Measurements from ENCODE around the gene RIPK3. TPM values are rescaled to one million over a fixed set of nuclear protein-coding genes. Genes with fewer than 3 reads are reported as not detected.

The RIPK3 gene
- total RNA-seq, 2 experiments from 2014 or later: 5.9 to 7.6 TPM

- no peak overlapping the region for H3K27ac Mint-ChIP-seq
These were observed 31.3 kb downstream of the RIPK3 start for GRCh38 chr14:24308342-24309124.

GRCh38 chr14:24307575-24308341 lies 32.0 kb downstream of the RIPK3 start, which contains the start of gene CIDEB:
Gene CIDEB, minus strand, starts transcription at chr14:24307977. Its CDS starts 119 bp downstream, at chr14:24307858.
- Mint-ChIP-seq H3K9me3 (no peaks in the 10 kb centered on the region), H3K27me3 (ENCODE audit: low read depth) (no peaks in the 10 kb centered on the region), H3K4me3 (no peak within 1 kb of the TSS), H3K27ac (peak within 1 kb of the TSS; percentile 25), H3K4me1 (ENCODE audit: low read depth) (peaks cover 39% of the 10 kb centered on the region), H3K36me3 (ENCODE audit: low read depth) (peaks cover 34% of the 10 kb centered on the region)
- DNase-seq: peak; percentile 83
- intact Hi-C loops (cut with micrococcal nuclease): loop anchor here (1.0 kb wide), 7 partner anchors 8 to 249 kb away; partner anchors contain the start of genes DCAF11, DHRS1, MDP1 and NOP9
- CTCF ChIA-PET: interaction anchor here (0.6 to 8.5 kb wide), 47 partner anchors 8 to 249 kb away, joined by 3 to 121 read pairs (median 5); partner anchors contain the start of genes ADCY4, CHMP4A, DHRS1 and GMPR2

More at GRCh38 chr14:24308342-24309124, 31.3 kb downstream of the RIPK3 start:
- Mint-ChIP-seq H3K4me3 (no peak overlapping the region), H3K4me1 (ENCODE audit: low read depth) (peaks cover 46% of the 10 kb centered on the region), H3K36me3 (ENCODE audit: low read depth) (peaks cover 34% of the 10 kb centered on the region), H3K27me3 (ENCODE audit: low read depth) (no peaks in the 10 kb centered on the region), H3K9me3 (no peaks in the 10 kb centered on the region)
- CTCF ChIA-PET: interaction anchor here (0.7 to 8.5 kb wide), 41 partner anchors 8 to 250 kb away, joined by 3 to 121 read pairs (median 6); partner anchors contain the start of genes ADCY4, CHMP4A, DHRS1 and GMPR2
- DNase-seq: no peak
- intact Hi-C loops (cut with micrococcal nuclease): loop anchor here (1.0 kb wide), 7 partner anchors 9 to 250 kb away; partner anchors contain the start of genes DCAF11, DHRS1, MDP1 and NOP9

- H3K27ac Mint-ChIP-seq: no peak overlapping the region
These were observed 32.6 kb downstream of the RIPK3 start for GRCh38 chr14:24307156-24307574.

GRCh38 chr14:24304019-24304387 lies 35.8 kb downstream of the RIPK3 start:
- Mint-ChIP-seq H3K36me3 (ENCODE audit: low read depth) (peaks cover 37% of the 10 kb centered on the region), H3K4me1 (ENCODE audit: low read depth) (peaks cover 34% of the 10 kb centered on the region), H3K9me3 (no peaks in the 10 kb centered on the region), H3K27ac (no peak overlapping the region), H3K4me3 (no peak overlapping the region), H3K27me3 (ENCODE audit: low read depth) (no peaks in the 10 kb centered on the region)
- intact Hi-C loops (cut with micrococcal nuclease): no loop called here
- CTCF ChIA-PET: interaction anchor here (0.8 to 1.6 kb wide), 5 partner anchors 27 to 133 kb away, joined by 3 to 7 read pairs (median 3); partner anchors contain the start of genes MDP1 and TINF2
- DNase-seq: no peak

More at GRCh38 chr14:24307156-24307574, 32.6 kb downstream of the RIPK3 start:
- intact Hi-C loops (cut with micrococcal nuclease): no loop called here
- Mint-ChIP-seq H3K4me3 (no peak overlapping the region), H3K9me3 (no peaks in the 10 kb centered on the region), H3K36me3 (ENCODE audit: low read depth) (peaks cover 35% of the 10 kb centered on the region), H3K4me1 (ENCODE audit: low read depth) (peaks cover 34% of the 10 kb centered on the region), H3K27me3 (ENCODE audit: low read depth) (no peaks in the 10 kb centered on the region)
- CTCF ChIA-PET: interaction anchor here (0.7 to 8.5 kb wide), 22 partner anchors 9 to 190 kb away, joined by 3 to 121 read pairs (median 6); partner anchors contain the start of genes ADCY4, CHMP4A, KHNYN and MDP1
- DNase-seq: no peak

GRCh38 chr14:24300326-24300980 lies 39.3 kb downstream of the RIPK3 start:
- Mint-ChIP-seq H3K27me3 (ENCODE audit: low read depth) (no peaks in the 10 kb centered on the region), H3K4me3 (peak overlapping the region; percentile 87), H3K4me1 (ENCODE audit: low read depth) (peaks cover 47% of the 10 kb centered on the region), H3K36me3 (ENCODE audit: low read depth) (peaks cover 23% of the 10 kb centered on the region), H3K9me3 (no peaks in the 10 kb centered on the region), H3K27ac (peak overlapping the region; percentile 52)
- no peak for DNase-seq
- intact Hi-C loops (cut with micrococcal nuclease): no loop called here
- CTCF ChIA-PET: interaction anchor here (0.6 to 9.3 kb wide), 10 partner anchors 8 to 210 kb away, joined by 3 to 310 read pairs (median 6); partner anchors contain the start of genes CIDEB, LTB4R, LTB4R2 and MDP1

GRCh38 chr14:24299255-24300191 lies 40.3 kb downstream of the RIPK3 start, which contains the start of the genes DHRS1 and NOP9:
Gene DHRS1, minus strand, starts transcription at chr14:24299780. Its CDS starts 674 bp downstream, at chr14:24299106.
Gene NOP9, plus strand, starts transcription at chr14:24299850. Its CDS starts 105 bp downstream, at chr14:24299955.
- no peaks in the 10 kb centered on the region for H3K27me3 Mint-ChIP-seq (ENCODE audit: low read depth)
- H3K9me3 Mint-ChIP-seq: no peaks in the 10 kb centered on the region
- intact Hi-C loops (cut with micrococcal nuclease): loop anchor here (1.0 to 5.0 kb wide), 8 partner anchors 9 to 207 kb away; partner anchors contain the start of genes CHMP4A, DCAF11, GMPR2 and IPO4
- H3K4me3 Mint-ChIP-seq: peak within 1 kb of the TSS; percentile 87
- peaks cover 14% of the 10 kb centered on the region for H3K36me3 Mint-ChIP-seq (ENCODE audit: low read depth)
- peak within 1 kb of the TSS; percentile 89 for H3K27ac Mint-ChIP-seq
- CTCF ChIA-PET: interaction anchor here (0.6 to 9.3 kb wide), 18 partner anchors 8 to 152 kb away, joined by 3 to 310 read pairs (median 13); partner anchors contain the start of genes CHMP4A, CIDEB, IRF9 and LTB4R
- peaks cover 47% of the 10 kb centered on the region for H3K4me1 Mint-ChIP-seq (ENCODE audit: low read depth)
- DNase-seq: peak; percentile 94

GRCh38 chr14:24298892-24299254 lies 40.9 kb downstream of the RIPK3 start:
- peaks cover 47% of the 10 kb centered on the region for H3K4me1 Mint-ChIP-seq (ENCODE audit: low read depth)
- H3K9me3 Mint-ChIP-seq: no peaks in the 10 kb centered on the region
- CTCF ChIA-PET: interaction anchor here (0.6 to 9.3 kb wide), 14 partner anchors 9 to 152 kb away, joined by 3 to 310 read pairs (median 18); partner anchors contain the start of genes CHMP4A, CIDEB, IRF9 and LTB4R

GRCh38 chr14:24297190-24297964 lies 42.4 kb downstream of the RIPK3 start:
- DNase-seq: no peak
- Mint-ChIP-seq H3K4me1 (ENCODE audit: low read depth) (peaks cover 47% of the 10 kb centered on the region), H3K36me3 (ENCODE audit: low read depth) (peaks cover 14% of the 10 kb centered on the region), H3K9me3 (no peaks in the 10 kb centered on the region), H3K4me3 (no peak overlapping the region), H3K27me3 (ENCODE audit: low read depth) (no peaks in the 10 kb centered on the region), H3K27ac (peak overlapping the region; percentile 78)
- intact Hi-C loops (cut with micrococcal nuclease): loop anchor here (1.0 to 5.0 kb wide), 9 partner anchors 18 to 283 kb away; partner anchors contain the start of genes IRF9, MDP1, PCK2 and TM9SF1
- CTCF ChIA-PET: interaction anchor here (0.7 to 9.3 kb wide), 34 partner anchors 8 to 261 kb away, joined by 3 to 310 read pairs (median 5); partner anchors contain the start of genes CHMP4A, CIDEB, IRF9 and LTB4R

More at GRCh38 chr14:24298892-24299254, 40.9 kb downstream of the RIPK3 start:
- intact Hi-C loops (cut with micrococcal nuclease): loop anchor here (1.0 to 5.0 kb wide), 8 partner anchors 9 to 207 kb away; partner anchors contain the start of genes CHMP4A, DCAF11, GMPR2 and IPO4
- peak; percentile 38 for DNase-seq
- Mint-ChIP-seq H3K36me3 (ENCODE audit: low read depth) (peaks cover 11% of the 10 kb centered on the region), H3K27ac (peak overlapping the region; percentile 89), H3K4me3 (peak overlapping the region; percentile 87), H3K27me3 (ENCODE audit: low read depth) (no peaks in the 10 kb centered on the region)

GRCh38 chr14:24296341-24297157 lies 43.2 kb downstream of the RIPK3 start:
- Mint-ChIP-seq H3K36me3 (ENCODE audit: low read depth) (peaks cover 9% of the 10 kb centered on the region), H3K27ac (peak overlapping the region; percentile 78), H3K9me3 (no peaks in the 10 kb centered on the region), H3K27me3 (ENCODE audit: low read depth) (no peaks in the 10 kb centered on the region), H3K4me1 (ENCODE audit: low read depth) (peaks cover 42% of the 10 kb centered on the region), H3K4me3 (no peak overlapping the region)
- intact Hi-C loops (cut with micrococcal nuclease): loop anchor here (1.0 to 5.0 kb wide), 10 partner anchors 17 to 282 kb away; partner anchors contain the start of genes IRF9, MDP1, PCK2 and RABGGTA
- CTCF ChIA-PET: interaction anchor here (0.7 to 9.3 kb wide), 31 partner anchors 7 to 260 kb away, joined by 3 to 310 read pairs (median 5); partner anchors contain the start of genes CHMP4A, CIDEB, LTB4R and MDP1
- DNase-seq: peak; percentile 90
